SU-DHL-6 (cell line): ENCODE data around the gene CDH3.

Experiments used
- CTCF ChIP-seq: fragments of 200-600 bp; sonication (generic); IDR thresholded peaks from one replicate; pipeline ENCODE4 v1.5.1; 2017; ENCODE audit warnings: antibody characterized with exemption, mild to moderate bottlenecking, low read length, moderate library complexity; ENCODE audit not compliant: insufficient read depth, poor library complexity, severe bottlenecking
- EZH2phosphoT487 ChIP-seq: fragments of 200-600 bp; sonication (generic), shearing (Covaris generic); conservative IDR thresholded peaks from 2 replicates; pipeline ENCODE4 v1.6.1; 2018; ENCODE audit warnings: mild to moderate bottlenecking, antibody characterized with exemption, low read length, moderate library complexity, mixed read lengths

- TF ChIP-seq CTCF = no peak
- TF ChIP-seq EZH2phosphoT487 = no peak
Measured at GRCh38 chr16:68740628-68741346, 95.7 kb downstream of the CDH3 start.
